Spleen (tissue), 11 donors: ENCODE data around the gene CLDN24. TPM values are rescaled to one million over a fixed set of nuclear protein-coding genes. Genes with fewer than 3 reads are reported as not detected.

ENCODE experiments used
- DNase-seq: peaks from one replicate; pipeline ENCODE4 v3.0.0-alpha.2; 2020
- H3K27ac ChIP-seq, 8 donors: fragments of 200-600 bp; sonication (generic) in 7 of 8; 1 replicate in 4 of 8; 2 replicates in 4 of 8; pipeline versions ENCODE4 v1.5.0 to v1.8.0; 2016 to 2021; ENCODE audit warnings: inconsistent platforms in 4 of 8, mild to moderate bottlenecking in 4 of 8, moderate library complexity in 1 of 8
- H3K27me3 ChIP-seq, 7 donors: fragments of 200-600 bp; sonication (generic) in 6 of 7; replicated peaks in 1 of 7; 1 replicate in 4 of 7; 2 replicates in 3 of 7; pipeline versions ENCODE4 v1.5.0 to v1.8.0; 2016 to 2021; ENCODE audit warnings: inconsistent platforms in 3 of 7, mild to moderate bottlenecking in 1 of 7
- H3K36me3 ChIP-seq, 6 donors: fragments of 200-600 bp; sonication (generic) in 5 of 6; 1 replicate in 4 of 6; 2 replicates in 2 of 6; pipeline versions ENCODE4 v1.5.0 to v1.8.0; 2016 to 2021; ENCODE audit warnings: inconsistent platforms in 2 of 6
- H3K4me1 ChIP-seq, 6 donors: fragments of 200-600 bp; sonication (generic) in 5 of 6; 1 replicate in 3 of 6; 2 replicates in 3 of 6; pipeline versions ENCODE4 v1.5.0 to v1.8.0; 2016 to 2021; ENCODE audit warnings: inconsistent platforms in 3 of 6
- H3K4me3 ChIP-seq, 8 donors: fragments of 200-600 bp; sonication (generic) in 7 of 8; 1 replicate in 4 of 8; 2 replicates in 4 of 8; pipeline versions ENCODE4 v1.5.0 to v1.8.0; 2016 to 2021; ENCODE audit warnings: inconsistent platforms in 4 of 8, mild to moderate bottlenecking in 4 of 8, moderate library complexity in 2 of 8
- H3K9me3 ChIP-seq, 8 donors: fragments of 200-600 bp; sonication (generic) in 7 of 8; 1 replicate in 4 of 8; 2 replicates in 4 of 8; pipeline versions ENCODE4 v1.5.0 to v1.8.0; 2016 to 2021; ENCODE audit warnings: inconsistent platforms in 4 of 8
- POLR2A ChIP-seq, 3 donors: fragments of 450-650 bp; IDR thresholded peaks; one replicate each; pipeline ENCODE4 v1.5.1; 2017; ENCODE audit warnings: antibody characterized with exemption in 3 of 3, mild to moderate bottlenecking in 1 of 3
- POLR2AphosphoS5 ChIP-seq, 3 donors: sonication (generic); formaldehyde crosslinking; IDR thresholded peaks; one replicate each; pipeline ENCODE4 v1.5.1; 2017; ENCODE audit warnings: antibody characterized with exemption in 3 of 3
- WGBS, 5 donors: extraction: QIAGEN DNeasy Blood & Tissue Kit in 3 of 5; methylation state at CpG; one replicate each; pipeline versions ENCODE4 v1.1.5 to v1.1.7; 2013 to 2018; 5-methylcytosine and 5-hydroxymethylcytosine counted together
- intact Hi-C: fragments of 100-400 bp; cut with DNase I; formaldehyde crosslinking; loops from one replicate; pipeline ENCODE4 v1.15.0; 2023; ENCODE audit warnings: low total_unique reads
- polyA plus RNA-seq, 3 donors: library from polyadenylated mRNA; stranded (reverse); fragments of 200-250 nt; gene quantifications; one replicate each; pipeline ENCODE4 v1.2.1, GENCODE V29; 2013
- total RNA-seq, 7 donors: library from RNA; depleted of rRNA in 3 of 7; stranded (reverse); fragments of >200 nt in 3 of 7; fragmentation: NEBNext Ultra II Directional in 4 of 7; extraction: Animal tissue kit (Norgen Biotek cat#: 25700) in 4 of 7; gene quantifications; one replicate each; pipeline versions ENCODE4 v1.1.0 to v1.2.1, GENCODE V29; 2016 to 2021
- TF ChIP-seq, protein P1 (sequence below), 11 experiments: fragments of 200-600 bp in 7 of 11; fragments of 450-650 bp in 4 of 11; sonication (generic) in 4 of 11; IDR thresholded peaks in 8 of 11; conservative IDR thresholded peaks in 3 of 11; 1 replicate in 7 of 11; 2 replicates in 4 of 11; pipeline versions ENCODE4 v1.4.0 to v1.8.0; 2016 to 2021; ENCODE audit warnings: antibody characterized with exemption in 11 of 11, inconsistent platforms in 4 of 11, mild to moderate bottlenecking in 1 of 11
- donor health status: healthy with polysubstance abuse.
- donor health status: DM: no; HTN: no; CAD: no; lungs with moderate emphysema.
- donor health status: DM: no; HTN: no; CAD: no.
- donor health status: Bipolar disorder and iron deficiency.
- donor health status: healthy.
- donor health status: DM: no; HTN: no; CAD: no.
- donor health status: DM: yes; HTN: yes; CAD: no.

CLDN24 gene
- total and polyA plus RNA-seq, 10 donors = not detected

GRCh38 chr4:183321516-183321915 is 710 bp downstream of the CLDN24 start:
- TF ChIP-seq POLR2AphosphoS5 (IDR thresholded peaks at IDR 0.05) (no peak), POLR2A (IDR thresholded peaks at IDR 0.05) (no peak)
- TF ChIP-seq, protein P1, sequence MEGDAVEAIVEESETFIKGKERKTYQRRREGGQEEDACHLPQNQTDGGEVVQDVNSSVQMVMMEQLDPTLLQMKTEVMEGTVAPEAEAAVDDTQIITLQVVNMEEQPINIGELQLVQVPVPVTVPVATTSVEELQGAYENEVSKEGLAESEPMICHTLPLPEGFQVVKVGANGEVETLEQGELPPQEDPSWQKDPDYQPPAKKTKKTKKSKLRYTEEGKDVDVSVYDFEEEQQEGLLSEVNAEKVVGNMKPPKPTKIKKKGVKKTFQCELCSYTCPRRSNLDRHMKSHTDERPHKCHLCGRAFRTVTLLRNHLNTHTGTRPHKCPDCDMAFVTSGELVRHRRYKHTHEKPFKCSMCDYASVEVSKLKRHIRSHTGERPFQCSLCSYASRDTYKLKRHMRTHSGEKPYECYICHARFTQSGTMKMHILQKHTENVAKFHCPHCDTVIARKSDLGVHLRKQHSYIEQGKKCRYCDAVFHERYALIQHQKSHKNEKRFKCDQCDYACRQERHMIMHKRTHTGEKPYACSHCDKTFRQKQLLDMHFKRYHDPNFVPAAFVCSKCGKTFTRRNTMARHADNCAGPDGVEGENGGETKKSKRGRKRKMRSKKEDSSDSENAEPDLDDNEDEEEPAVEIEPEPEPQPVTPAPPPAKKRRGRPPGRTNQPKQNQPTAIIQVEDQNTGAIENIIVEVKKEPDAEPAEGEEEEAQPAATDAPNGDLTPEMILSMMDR (IDR thresholded peaks at IDR 0.05 in 8 of 11, conservative IDR thresholded peaks at IDR 0.05 in 3 of 11) = no peak
- no peak overlapping the region for H3K27ac ChIP-seq
- peaks cover 0 to 7% (median 0%) of the 10 kb centered on the region in 8 donors for H3K9me3 ChIP-seq
- intact Hi-C loops = no loop called here
- DNase-seq = no peak
- no peaks in the 10 kb centered on the region for H3K4me1 ChIP-seq
- H3K27me3 ChIP-seq = no peaks in the 10 kb centered on the region
- H3K36me3 ChIP-seq = no peaks in the 10 kb centered on the region
- no peak overlapping the region for H3K4me3 ChIP-seq
- 90 to 95% (median 94%) methylated on average over 5 of the region's 5 CpGs for WGBS, 5 donors

DNA sequence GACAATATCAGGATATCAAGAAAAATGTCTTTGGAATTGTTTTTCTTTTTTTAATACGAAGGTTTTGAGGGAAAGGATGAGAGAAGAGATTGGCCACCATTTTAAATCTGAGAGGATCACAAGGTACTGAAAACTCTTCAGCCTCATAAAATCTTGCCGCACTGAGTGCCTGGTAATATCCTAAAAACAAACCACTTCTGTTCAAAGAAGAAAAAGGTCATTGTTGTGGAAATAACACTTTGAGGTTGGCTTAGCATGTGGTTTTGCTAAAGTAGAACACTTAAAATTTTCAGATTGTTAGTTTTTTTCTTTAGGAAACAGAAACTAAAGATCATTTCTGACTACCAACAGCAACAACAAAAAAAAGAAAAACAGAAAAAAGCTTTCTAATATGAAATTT is 1.1 kb downstream of the CLDN24 start:
- intact Hi-C loops = no loop called here
- H3K9me3 ChIP-seq = peaks cover 0 to 3% (median 0%) of the 10 kb centered on the region in 8 donors
- H3K27me3 ChIP-seq = no peaks in the 10 kb centered on the region
- TF ChIP-seq POLR2AphosphoS5 (IDR thresholded peaks at IDR 0.05) (no peak), POLR2A (IDR thresholded peaks at IDR 0.05) (no peak)
- TF ChIP-seq, protein P1 (IDR thresholded peaks at IDR 0.05 in 8 of 11, conservative IDR thresholded peaks at IDR 0.05 in 3 of 11) = no peak
- 53 to 60% (median 59%) methylated on average over 2 of the region's 2 CpGs for WGBS, 5 donors
- H3K4me3 ChIP-seq = no peak overlapping the region
- H3K4me1 ChIP-seq = no peaks in the 10 kb centered on the region
- peaks cover 0 to 3% (median 0%) of the 10 kb centered on the region in 6 donors for H3K36me3 ChIP-seq
- no peak overlapping the region for H3K27ac ChIP-seq
- no peak for DNase-seq

DNA sequence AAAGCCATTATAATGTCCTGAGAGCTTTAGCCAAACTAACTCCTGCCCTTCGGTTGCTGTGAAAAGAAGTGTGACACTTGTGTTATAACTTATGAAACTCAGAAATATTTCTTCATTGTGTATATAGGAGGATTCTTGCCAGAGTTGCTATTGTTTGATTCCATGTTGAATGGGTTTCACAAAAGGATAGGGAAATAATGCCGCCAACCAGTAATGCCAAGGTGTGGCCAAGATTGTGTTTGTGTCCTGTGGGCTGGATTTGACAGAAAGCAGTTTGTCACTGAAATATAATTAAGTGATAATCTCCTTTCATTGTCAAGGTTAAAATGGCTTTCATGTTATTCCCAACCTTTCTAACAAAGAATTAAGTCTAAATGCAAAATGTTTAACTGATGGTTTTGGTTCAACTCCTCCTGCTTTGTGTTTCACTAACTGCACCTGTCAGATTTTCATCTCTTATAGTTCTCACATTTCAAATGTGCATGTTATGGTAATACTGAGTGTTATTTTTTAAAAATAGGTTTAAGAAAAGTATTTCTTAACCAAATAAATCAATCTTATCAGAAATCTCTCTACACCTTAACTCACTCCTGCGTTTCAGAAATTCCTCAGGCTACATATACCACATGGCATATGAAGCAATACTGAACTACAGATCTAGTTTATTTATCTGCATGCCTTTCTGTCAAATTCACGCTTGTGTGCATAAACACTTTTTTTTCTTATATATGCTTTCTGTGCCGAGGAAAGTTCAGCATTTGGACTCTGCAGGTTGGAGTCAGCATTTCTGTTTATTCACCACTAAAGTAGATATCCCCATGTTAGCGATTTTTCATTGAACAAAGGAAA is 1.8 kb downstream of the CLDN24 start, which contains the start of gene CLDN22:
Gene CLDN22 (minus strand): TSS at position 66 of the 849 bp plus-strand sequence. CDS start 58 bp downstream, at position 8.
- intact Hi-C loops = no loop called here
- TF ChIP-seq POLR2AphosphoS5 (IDR thresholded peaks at IDR 0.05) (no peak), POLR2A (IDR thresholded peaks at IDR 0.05) (no peak)
- TF ChIP-seq, protein P1 (IDR thresholded peaks at IDR 0.05 in 8 of 11, conservative IDR thresholded peaks at IDR 0.05 in 3 of 11) = no peak
- Histone ChIP-seq H3K4me3 (no peak within 1 kb of the TSS), H3K36me3 (peaks cover 0 to 7% (median 0%) of the 10 kb centered on the region in 6 donors), H3K4me1 (no peaks in the 10 kb centered on the region), H3K27ac (no peak within 1 kb of the TSS), H3K9me3 (no peaks in the 10 kb centered on the region), H3K27me3 (no peaks in the 10 kb centered on the region)
- DNase-seq = no peak
- WGBS, 5 donors = 86 to 90% (median 89%) methylated on average over 6 of the region's 6 CpGs

- Histone ChIP-seq H3K27ac (no peak overlapping the region), H3K9me3 (no peaks in the 10 kb centered on the region), H3K4me1 (no peaks in the 10 kb centered on the region), H3K27me3 (no peaks in the 10 kb centered on the region), H3K36me3 (peaks cover 0 to 20% (median 4%) of the 10 kb centered on the region in 6 donors), H3K4me3 (no peak overlapping the region)
- whole genome bisulfite sequencing, 5 donors = 85 to 92% (median 88%) methylated on average over 10 of the region's 10 CpGs
- intact Hi-C loops = no loop called here
- DNase-seq = no peak
- TF ChIP-seq POLR2AphosphoS5 (IDR thresholded peaks at IDR 0.05) (no peak), POLR2A (IDR thresholded peaks at IDR 0.05) (no peak)
- TF ChIP-seq, protein P1 (IDR thresholded peaks at IDR 0.05 in 8 of 11, conservative IDR thresholded peaks at IDR 0.05 in 3 of 11) = no peak
These were observed 3.6 kb downstream of the CLDN24 start for GRCh38 chr4:183318656-183319055.
